GM23248 (cell line): ENCODE results near the gene PPP1R3G. TPM values are rescaled to one million over a fixed set of nuclear protein-coding genes. Genes with fewer than 3 reads are reported as not detected.

Experiments
- DNase-seq: peaks from one replicate; pipeline ENCODE4 v3.0.0-alpha.2; 2015
- H2AFZ ChIP-seq: fragments of 200-600 bp; sonication (generic); 2 replicates; pipeline ENCODE4 v1.6.1; 2016; ENCODE audit warnings: antibody characterized with exemption
- H3F3A ChIP-seq: fragments of 200-600 bp; sonication (generic); 2 replicates; pipeline ENCODE4 v1.6.1; 2016; ENCODE audit warnings: mild to moderate bottlenecking, antibody characterized with exemption, mixed run types; ENCODE audit not compliant: insufficient read depth
- H3K27ac ChIP-seq: fragments of 200-600 bp; sonication (generic); 2 replicates; pipeline ENCODE4 v1.5.1; 2016; ENCODE audit warnings: mild to moderate bottlenecking
- H3K27me3 ChIP-seq: fragments of 200-600 bp; sonication (generic); replicated peaks from 2 replicates; pipeline ENCODE4 v1.6.1; 2016; ENCODE audit warnings: mild to moderate bottlenecking; ENCODE audit not compliant: insufficient read depth
- H3K36me3 ChIP-seq: fragments of 200-600 bp; sonication (generic); 2 replicates; pipeline ENCODE4 v1.6.1; 2016; ENCODE audit warnings: low read depth, mild to moderate bottlenecking
- H3K4me1 ChIP-seq: fragments of 200-600 bp; sonication (generic); 2 replicates; pipeline ENCODE4 v1.6.1; 2016; ENCODE audit warnings: mild to moderate bottlenecking; ENCODE audit not compliant: insufficient read depth
- H3K4me2 ChIP-seq: fragments of 200-600 bp; sonication (generic); one replicate; pipeline ENCODE4 v1.6.1; 2016; ENCODE audit warnings: mild to moderate bottlenecking; ENCODE audit not compliant: unreplicated experiment
- H3K4me3 ChIP-seq: fragments of 200-600 bp; sonication (generic); 2 replicates; pipeline ENCODE4 v1.5.1; 2016; ENCODE audit warnings: mild to moderate bottlenecking
- H3K79me2 ChIP-seq: fragments of 200-600 bp; sonication (generic); 2 replicates; pipeline ENCODE4 v1.6.1; 2016; ENCODE audit warnings: mild to moderate bottlenecking; ENCODE audit not compliant: insufficient read depth
- H3K9ac ChIP-seq: fragments of 200-600 bp; sonication (generic); 2 replicates; pipeline ENCODE4 v1.6.1; 2016; ENCODE audit warnings: mild to moderate bottlenecking
- H3K9me2 ChIP-seq: fragments of 200-600 bp; sonication (generic); 2 replicates; pipeline ENCODE4 v1.6.1; 2016; ENCODE audit warnings: mixed run types, mild to moderate bottlenecking, moderate library complexity; ENCODE audit not compliant: insufficient read depth
- H3K9me3 ChIP-seq: fragments of 200-600 bp; sonication (generic); one replicate; pipeline ENCODE4 v1.6.1; 2017; ENCODE audit warnings: low read depth
- H4K20me1 ChIP-seq: fragments of 200-600 bp; sonication (generic); 2 replicates; pipeline ENCODE4 v1.6.0; 2016; ENCODE audit not compliant: insufficient read depth
- EZH2 ChIP-seq: fragments of 200-600 bp; sonication (generic); IDR thresholded peaks from 2 replicates; pipeline ENCODE4 v1.6.1; 2018; ENCODE audit warnings: antibody characterized with exemption, mild to moderate bottlenecking; ENCODE audit not compliant: insufficient read depth, poor library complexity, severe bottlenecking
- EZH2phosphoT487 ChIP-seq: fragments of 200-600 bp; sonication (generic); IDR thresholded peaks from 2 replicates; pipeline ENCODE4 v1.6.1; 2018; ENCODE audit warnings: antibody characterized with exemption, moderate library complexity, mild to moderate bottlenecking, low read depth; ENCODE audit not compliant: insufficient read depth
- WGBS, 2 experiments: methylation state at CpG; one replicate each; pipeline ENCODE4 v1.1.6; 2015 to 2017; ENCODE audit warnings: low lambda C conversion rate in 2 of 2, low coverage in 1 of 2; ENCODE audit errors: missing lambda C conversion rate in 2 of 2; 5-methylcytosine and 5-hydroxymethylcytosine counted together
- in situ Hi-C: fragments of 300-500 bp; cut with MboI; formaldehyde crosslinking; loops from 2 replicates; pipeline ENCODE4 v1.15.0; 2020
- polyA plus RNA-seq: library from polyadenylated mRNA; unstranded; fragments of >200 nt; fragmentation: Nextera tagmentation; extraction: Ambion mirVana; gene quantifications from 2 replicates; pipeline ENCODE4 v1.2.1, GENCODE V29; 2016
- total RNA-seq: library from RNA; depleted of rRNA; stranded (reverse); fragments of >200 nt; shearing (Covaris generic); gene quantifications from 2 replicates; pipeline ENCODE4 v1.2.3, GENCODE V29; 2014

Gene PPP1R3G
- total and polyA plus RNA-seq, 2 experiments from 2014 or later: 0.84 to 2.6 TPM

DNA sequence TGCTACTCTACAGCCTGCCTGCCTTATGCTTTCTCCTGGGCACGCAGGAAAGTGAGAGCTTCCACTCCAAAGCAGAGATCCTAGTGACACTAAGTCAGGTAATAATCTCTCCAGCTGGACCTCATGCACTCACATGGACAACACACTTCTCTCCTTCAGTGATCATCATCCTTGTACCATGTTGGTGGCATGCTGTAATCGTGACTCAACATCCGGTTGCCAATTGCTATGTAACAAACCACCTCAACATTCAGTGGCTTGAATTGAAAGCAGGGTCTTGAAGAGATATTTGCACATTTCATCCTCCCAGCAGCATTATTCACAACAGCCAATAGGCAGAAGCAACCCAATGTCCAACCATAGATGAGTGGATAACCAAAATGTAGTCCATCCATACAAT lies 40.3 kb upstream of the PPP1R3G start:
- WGBS, 2 experiments: 97 to 98% methylated on average over 3 of the region's 3 CpGs
- H3K4me2 ChIP-seq: no peak overlapping the region
- in situ Hi-C loops: no loop called here

GRCh38 chr6:5045416-5045815 lies 39.7 kb upstream of the PPP1R3G start:
- H3K27me3 ChIP-seq: no peaks in the 10 kb centered on the region
- no peak overlapping the region for H3K4me2 ChIP-seq
- H3K4me3 ChIP-seq: no peak overlapping the region
- 67 to 72% methylated on average over 8 of the region's 8 CpGs for WGBS, 2 experiments
- no peaks in the 10 kb centered on the region for H3K36me3 ChIP-seq
- H4K20me1 ChIP-seq: no peaks in the 10 kb centered on the region
- H3K4me1 ChIP-seq: no peaks in the 10 kb centered on the region
- no peaks in the 10 kb centered on the region for H3K9me2 ChIP-seq
- in situ Hi-C loops: no loop called here
- no peak overlapping the region for H3K27ac ChIP-seq
- no peak for DNase-seq
- H3F3A ChIP-seq: no peaks in the 10 kb centered on the region
- H2AFZ ChIP-seq: no peak overlapping the region
- no peaks in the 10 kb centered on the region for H3K9me3 ChIP-seq
- no peaks in the 10 kb centered on the region for H3K79me2 ChIP-seq
- no peak overlapping the region for H3K9ac ChIP-seq
- TF ChIP-seq EZH2phosphoT487: no peak
- no peak for TF ChIP-seq EZH2

More for the DNA sequence above, 40.3 kb upstream of the PPP1R3G start:
- Histone ChIP-seq H3K9me3 (no peaks in the 10 kb centered on the region), H3K27ac (no peak overlapping the region), H3K4me3 (no peak overlapping the region), H2AFZ (no peak overlapping the region), H3K9ac (no peak overlapping the region), H3K79me2 (no peaks in the 10 kb centered on the region), H4K20me1 (no peaks in the 10 kb centered on the region), H3K4me1 (no peaks in the 10 kb centered on the region), H3F3A (no peaks in the 10 kb centered on the region), H3K36me3 (no peaks in the 10 kb centered on the region), H3K27me3 (no peaks in the 10 kb centered on the region), H3K9me2 (no peaks in the 10 kb centered on the region)
- DNase-seq: no peak
- TF ChIP-seq EZH2: no peak
- TF ChIP-seq EZH2phosphoT487: no peak

DNA sequence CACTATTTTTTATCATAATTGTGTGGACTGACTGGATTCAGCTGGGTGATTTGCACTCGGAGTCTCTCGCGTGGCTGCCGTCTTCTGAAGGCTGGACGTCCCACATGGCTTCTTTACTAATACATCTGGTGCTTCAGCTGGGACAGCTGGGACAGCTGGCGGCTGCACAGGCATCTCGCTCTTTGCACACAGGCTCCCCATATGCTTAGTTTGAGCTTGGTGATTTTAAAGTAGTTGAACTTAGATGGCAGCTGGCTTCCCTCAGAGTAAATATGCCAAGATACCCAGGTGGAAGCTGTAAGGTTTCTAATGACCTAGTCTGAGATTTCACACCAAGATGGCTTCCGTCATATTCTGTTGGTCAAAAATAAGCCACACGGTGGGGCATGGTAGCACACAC lies 38.7 kb upstream of the PPP1R3G start:
- Histone ChIP-seq H3K27me3 (no peaks in the 10 kb centered on the region), H3K79me2 (no peaks in the 10 kb centered on the region), H4K20me1 (no peaks in the 10 kb centered on the region), H3K9me2 (no peaks in the 10 kb centered on the region), H3K9ac (no peak overlapping the region), H3K9me3 (no peaks in the 10 kb centered on the region), H3K4me1 (no peaks in the 10 kb centered on the region), H3K4me2 (no peak overlapping the region), H3F3A (no peaks in the 10 kb centered on the region), H3K36me3 (no peaks in the 10 kb centered on the region), H3K4me3 (no peak overlapping the region), H2AFZ (no peak overlapping the region), H3K27ac (no peak overlapping the region)
- no peak for DNase-seq
- WGBS, 2 experiments: 47 to 49% methylated on average over 9 of the region's 9 CpGs
- in situ Hi-C loops: no loop called here
- TF ChIP-seq EZH2 (no peak), EZH2phosphoT487 (no peak)

- DNase-seq: no peak
- H3K9ac ChIP-seq: no peak overlapping the region
- H3K9me3 ChIP-seq: no peaks in the 10 kb centered on the region
- no peaks in the 10 kb centered on the region for H4K20me1 ChIP-seq
- no peak overlapping the region for H3K27ac ChIP-seq
- no peak overlapping the region for H3K4me3 ChIP-seq
- WGBS, 2 experiments: 70 to 77% methylated on average over 2 of the region's 2 CpGs
- in situ Hi-C loops: no loop called here
- no peaks in the 10 kb centered on the region for H3K79me2 ChIP-seq
- no peak overlapping the region for H3K4me2 ChIP-seq
- H2AFZ ChIP-seq: no peak overlapping the region
- peaks cover 18% of the 10 kb centered on the region for H3K4me1 ChIP-seq
- no peak for TF ChIP-seq EZH2
- no peak for TF ChIP-seq EZH2phosphoT487
- no peaks in the 10 kb centered on the region for H3K27me3 ChIP-seq
- peaks cover 15% of the 10 kb centered on the region; the same call in 1 of the 2 replicates for H3F3A ChIP-seq
- no peaks in the 10 kb centered on the region for H3K9me2 ChIP-seq
- no peaks in the 10 kb centered on the region for H3K36me3 ChIP-seq
These were observed 35.1 kb upstream of the PPP1R3G start for GRCh38 chr6:5050009-5050408.

- no peaks in the 10 kb centered on the region for H3K79me2 ChIP-seq
- peaks cover 18% of the 10 kb centered on the region for H3K4me1 ChIP-seq
- H3K9me2 ChIP-seq: no peaks in the 10 kb centered on the region
- no peak overlapping the region for H3K27ac ChIP-seq
- H2AFZ ChIP-seq: no peak overlapping the region
- no peaks in the 10 kb centered on the region for H3K9me3 ChIP-seq
- H3F3A ChIP-seq: peaks cover 15% of the 10 kb centered on the region; the same call in 1 of the 2 replicates
- H3K9ac ChIP-seq: no peak overlapping the region
- no peaks in the 10 kb centered on the region for H4K20me1 ChIP-seq
- in situ Hi-C loops: no loop called here
- DNase-seq: no peak
- no peaks in the 10 kb centered on the region for H3K36me3 ChIP-seq
- WGBS, 2 experiments: 68 to 74% methylated on average over 1 of the region's 1 CpG
- H3K4me3 ChIP-seq: no peak overlapping the region
- H3K27me3 ChIP-seq: no peaks in the 10 kb centered on the region
- no peak for TF ChIP-seq EZH2phosphoT487
- no peak for TF ChIP-seq EZH2
- H3K4me2 ChIP-seq: no peak overlapping the region
These were observed 33.7 kb upstream of the PPP1R3G start for GRCh38 chr6:5051394-5051793.
